DND-41 (cell line): ENCODE results near the gene LRRC10B.

Source experiments
- EZH2 ChIP-seq: IDR thresholded peaks from 3 replicates; pipeline ENCODE4 v1.6.1; 2012; ENCODE audit warnings: borderline replicate concordance, low read depth, mild to moderate bottlenecking, moderate library complexity, low read length, inconsistent platforms; ENCODE audit not compliant: severe bottlenecking
- TF ChIP-seq, protein P1 (sequence below): IDR thresholded peaks from 2 replicates; pipeline ENCODE4 v1.5.1; 2012; ENCODE audit warnings: borderline replicate concordance, low read length, moderate library complexity, mild to moderate bottlenecking; ENCODE audit not compliant: poor library complexity, severe bottlenecking; ENCODE audit errors: extremely low read depth

DNA sequence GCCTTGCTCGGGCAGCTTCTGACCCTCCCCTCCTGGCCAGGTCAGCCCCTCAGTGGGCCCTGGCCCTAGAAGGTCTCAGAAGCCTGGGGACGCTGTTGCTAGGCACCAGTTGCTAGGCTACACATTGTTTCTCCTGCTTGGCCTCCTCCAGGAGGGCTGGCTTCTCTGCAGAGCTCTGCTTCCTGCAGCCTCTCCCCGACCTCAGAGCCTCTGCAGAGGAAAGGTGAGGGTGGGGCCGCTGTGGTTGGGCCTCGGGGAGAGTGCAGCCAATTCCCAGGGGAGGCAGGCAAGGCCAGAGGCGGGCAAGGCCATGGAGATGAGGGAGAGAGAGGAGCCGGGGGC, 27.6 kb upstream of the LRRC10B start:
- TF ChIP-seq, protein P1, sequence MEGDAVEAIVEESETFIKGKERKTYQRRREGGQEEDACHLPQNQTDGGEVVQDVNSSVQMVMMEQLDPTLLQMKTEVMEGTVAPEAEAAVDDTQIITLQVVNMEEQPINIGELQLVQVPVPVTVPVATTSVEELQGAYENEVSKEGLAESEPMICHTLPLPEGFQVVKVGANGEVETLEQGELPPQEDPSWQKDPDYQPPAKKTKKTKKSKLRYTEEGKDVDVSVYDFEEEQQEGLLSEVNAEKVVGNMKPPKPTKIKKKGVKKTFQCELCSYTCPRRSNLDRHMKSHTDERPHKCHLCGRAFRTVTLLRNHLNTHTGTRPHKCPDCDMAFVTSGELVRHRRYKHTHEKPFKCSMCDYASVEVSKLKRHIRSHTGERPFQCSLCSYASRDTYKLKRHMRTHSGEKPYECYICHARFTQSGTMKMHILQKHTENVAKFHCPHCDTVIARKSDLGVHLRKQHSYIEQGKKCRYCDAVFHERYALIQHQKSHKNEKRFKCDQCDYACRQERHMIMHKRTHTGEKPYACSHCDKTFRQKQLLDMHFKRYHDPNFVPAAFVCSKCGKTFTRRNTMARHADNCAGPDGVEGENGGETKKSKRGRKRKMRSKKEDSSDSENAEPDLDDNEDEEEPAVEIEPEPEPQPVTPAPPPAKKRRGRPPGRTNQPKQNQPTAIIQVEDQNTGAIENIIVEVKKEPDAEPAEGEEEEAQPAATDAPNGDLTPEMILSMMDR = no peak
- TF ChIP-seq EZH2 = no peak
